Lower leg skin (tissue), 3 donors: ENCODE results near the gene DEFB110.

Source experiments
- POLR2A ChIP-seq, 2 donors: fragments of 450-650 bp; IDR thresholded peaks; one replicate each; pipeline ENCODE4 v1.6.1; 2016 to 2017; ENCODE audit warnings: antibody characterized with exemption in 2 of 2, mild to moderate bottlenecking in 1 of 2, moderate library complexity in 1 of 2
- TF ChIP-seq, protein P1 (sequence below), 3 donors: fragments of 450-650 bp; IDR thresholded peaks; one replicate each; pipeline ENCODE4 v1.5.1; 2016; ENCODE audit warnings: antibody characterized with exemption in 3 of 3, mild to moderate bottlenecking in 3 of 3, moderate library complexity in 2 of 3

DNA sequence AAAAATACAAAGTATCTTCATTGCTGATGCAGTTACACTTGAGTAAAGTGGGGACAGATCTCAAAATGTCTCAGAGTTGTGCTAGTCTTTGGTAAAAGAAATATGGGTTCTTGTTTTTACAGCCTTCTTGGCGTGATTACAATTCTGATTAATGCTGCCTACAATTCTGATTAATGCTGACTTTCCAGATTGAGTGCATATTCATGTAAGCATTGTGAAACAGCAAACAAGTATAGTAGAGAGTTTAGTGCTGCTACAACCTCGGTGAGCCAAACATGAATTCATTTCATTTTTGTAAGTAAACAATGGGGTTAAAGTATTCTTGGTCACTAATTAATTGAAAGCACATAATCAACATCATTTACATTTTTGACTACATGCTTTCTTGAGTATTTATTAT is 52.2 kb downstream of the DEFB110 start, which contains the start of gene DEFB113:
- TF ChIP-seq, protein P1, sequence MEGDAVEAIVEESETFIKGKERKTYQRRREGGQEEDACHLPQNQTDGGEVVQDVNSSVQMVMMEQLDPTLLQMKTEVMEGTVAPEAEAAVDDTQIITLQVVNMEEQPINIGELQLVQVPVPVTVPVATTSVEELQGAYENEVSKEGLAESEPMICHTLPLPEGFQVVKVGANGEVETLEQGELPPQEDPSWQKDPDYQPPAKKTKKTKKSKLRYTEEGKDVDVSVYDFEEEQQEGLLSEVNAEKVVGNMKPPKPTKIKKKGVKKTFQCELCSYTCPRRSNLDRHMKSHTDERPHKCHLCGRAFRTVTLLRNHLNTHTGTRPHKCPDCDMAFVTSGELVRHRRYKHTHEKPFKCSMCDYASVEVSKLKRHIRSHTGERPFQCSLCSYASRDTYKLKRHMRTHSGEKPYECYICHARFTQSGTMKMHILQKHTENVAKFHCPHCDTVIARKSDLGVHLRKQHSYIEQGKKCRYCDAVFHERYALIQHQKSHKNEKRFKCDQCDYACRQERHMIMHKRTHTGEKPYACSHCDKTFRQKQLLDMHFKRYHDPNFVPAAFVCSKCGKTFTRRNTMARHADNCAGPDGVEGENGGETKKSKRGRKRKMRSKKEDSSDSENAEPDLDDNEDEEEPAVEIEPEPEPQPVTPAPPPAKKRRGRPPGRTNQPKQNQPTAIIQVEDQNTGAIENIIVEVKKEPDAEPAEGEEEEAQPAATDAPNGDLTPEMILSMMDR (IDR thresholded peaks at IDR 0.05): no peak
- TF ChIP-seq POLR2A (IDR thresholded peaks at IDR 0.05): no peak
